Lung (tissue), 12 donors: ENCODE data around the gene PFDN6. TPM values are rescaled to one million over a fixed set of nuclear protein-coding genes. Genes with fewer than 3 reads are reported as not detected.
A peak's percentile ranks its signal among the peaks of the same experiment; 100 is the strongest.

Experiments used
- ATAC-seq: fragments of 200-7000 bp; cut with Tn5 transposase; one replicate; pipeline ENCODE4 v1.9.1; 2020; ENCODE audit warnings: moderate number of reproducible peaks; ENCODE audit not compliant: insufficient read depth, low FRiP score
- DNase-seq, 3 donors: peaks; one replicate each; pipeline ENCODE4 v3.0.0-alpha.2; 2013 to 2017
- H3K27ac ChIP-seq, 2 donors: one replicate each; pipeline ENCODE4 v1.5.1; 2013; ENCODE audit warnings: mild to moderate bottlenecking in 2 of 2, moderate library complexity in 2 of 2, control low read depth in 1 of 2, inconsistent platforms in 1 of 2, low read depth in 1 of 2, low read length in 1 of 2
- H3K27me3 ChIP-seq, 3 donors: one replicate each; pipeline ENCODE4 v1.5.1; 2013; ENCODE audit warnings: low read length in 2 of 3; ENCODE audit not compliant: control insufficient read depth in 3 of 3, insufficient read depth in 3 of 3
- H3K36me3 ChIP-seq, 4 donors: one replicate each; pipeline ENCODE4 v1.5.1; 2013; ENCODE audit warnings: low read length in 4 of 4, mild to moderate bottlenecking in 1 of 4, moderate library complexity in 1 of 4; ENCODE audit not compliant: control insufficient read depth in 4 of 4, insufficient read depth in 4 of 4
- H3K4me1 ChIP-seq, 5 donors: one replicate each; pipeline ENCODE4 v1.5.1; 2013; ENCODE audit warnings: low read length in 5 of 5, mild to moderate bottlenecking in 2 of 5, moderate library complexity in 1 of 5; ENCODE audit not compliant: control insufficient read depth in 5 of 5, insufficient read depth in 5 of 5
- H3K4me3 ChIP-seq: one replicate; pipeline ENCODE4 v1.5.1; 2013; ENCODE audit warnings: mild to moderate bottlenecking, control low read depth, moderate library complexity
- H3K9ac ChIP-seq, 2 donors: one replicate each; pipeline ENCODE4 v1.5.1; 2013; ENCODE audit warnings: low read length in 2 of 2, control low read depth in 1 of 2; ENCODE audit not compliant: insufficient read depth in 1 of 2
- H3K9me3 ChIP-seq, 4 donors: one replicate each; pipeline ENCODE4 v1.5.1; 2013; ENCODE audit warnings: low read length in 3 of 4, mild to moderate bottlenecking in 1 of 4, moderate library complexity in 1 of 4; ENCODE audit not compliant: control insufficient read depth in 4 of 4, insufficient read depth in 3 of 4
- WGBS, 2 donors: extraction: QIAGEN DNeasy Blood & Tissue Kit; methylation state at CpG; one replicate each; pipeline ENCODE4 v1.1.7; 2013; 5-methylcytosine and 5-hydroxymethylcytosine counted together
- polyA plus RNA-seq, 2 donors: library from polyadenylated mRNA; stranded (reverse); fragments of 200-250 nt; gene quantifications; one replicate each; pipeline ENCODE4 v1.2.1, GENCODE V29; 2013
- total RNA-seq, 2 donors: library from RNA; depleted of rRNA in 1 of 2; stranded (reverse); fragments of >200 nt in 1 of 2; gene quantifications; one replicate each; pipeline ENCODE4 v1.2.1, GENCODE V29; 2014 to 2021
- TF ChIP-seq, protein P1 (sequence below): IDR thresholded peaks from 2 replicates; pipeline ENCODE4 v1.5.1; 2012; ENCODE audit warnings: mild to moderate bottlenecking; ENCODE audit errors: control extremely low read depth, extremely low read depth
- donor health status: control.
- donor health status: control.
- donor health status: Bipolar disorder and iron deficiency.
- donor health status: healthy.
- donor health status: DM: yes; HTN: yes; CAD: no.

PFDN6 gene
- total and polyA plus RNA-seq, 4 donors, result 21.8 to 377 (median 77.7) TPM

- Histone ChIP-seq H3K27ac (peak overlapping the region in 1 of 2 donors; percentile 89), H3K9me3 (no peaks in the 10 kb centered on the region), H3K36me3 (peaks cover 9 to 40% (median 24%) of the 10 kb centered on the region in 4 donors), H3K4me1 (peaks cover 5 to 33% (median 16%) of the 10 kb centered on the region in 5 donors), H3K27me3 (no peaks in the 10 kb centered on the region), H3K4me3 (no peak overlapping the region), H3K9ac (no peak overlapping the region)
- TF ChIP-seq, protein P1, sequence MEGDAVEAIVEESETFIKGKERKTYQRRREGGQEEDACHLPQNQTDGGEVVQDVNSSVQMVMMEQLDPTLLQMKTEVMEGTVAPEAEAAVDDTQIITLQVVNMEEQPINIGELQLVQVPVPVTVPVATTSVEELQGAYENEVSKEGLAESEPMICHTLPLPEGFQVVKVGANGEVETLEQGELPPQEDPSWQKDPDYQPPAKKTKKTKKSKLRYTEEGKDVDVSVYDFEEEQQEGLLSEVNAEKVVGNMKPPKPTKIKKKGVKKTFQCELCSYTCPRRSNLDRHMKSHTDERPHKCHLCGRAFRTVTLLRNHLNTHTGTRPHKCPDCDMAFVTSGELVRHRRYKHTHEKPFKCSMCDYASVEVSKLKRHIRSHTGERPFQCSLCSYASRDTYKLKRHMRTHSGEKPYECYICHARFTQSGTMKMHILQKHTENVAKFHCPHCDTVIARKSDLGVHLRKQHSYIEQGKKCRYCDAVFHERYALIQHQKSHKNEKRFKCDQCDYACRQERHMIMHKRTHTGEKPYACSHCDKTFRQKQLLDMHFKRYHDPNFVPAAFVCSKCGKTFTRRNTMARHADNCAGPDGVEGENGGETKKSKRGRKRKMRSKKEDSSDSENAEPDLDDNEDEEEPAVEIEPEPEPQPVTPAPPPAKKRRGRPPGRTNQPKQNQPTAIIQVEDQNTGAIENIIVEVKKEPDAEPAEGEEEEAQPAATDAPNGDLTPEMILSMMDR, result no peak
- no peak for DNase-seq
- no peak for ATAC-seq
- WGBS, 2 donors, result 80 to 86% methylated on average over 9 of the region's 9 CpGs
Observed at GRCh38 chr6:33278392-33278741, 11.0 kb upstream of the PFDN6 start.

GRCh38 chr6:33278810-33279209, 10.6 kb upstream of the PFDN6 start:
- Histone ChIP-seq H3K27ac (peak overlapping the region in 1 of 2 donors; percentile 21), H3K36me3 (peaks cover 9 to 40% (median 21%) of the 10 kb centered on the region in 4 donors), H3K4me1 (peaks cover 4 to 29% (median 16%) of the 10 kb centered on the region in 5 donors), H3K9ac (no peak overlapping the region), H3K27me3 (no peaks in the 10 kb centered on the region), H3K4me3 (no peak overlapping the region), H3K9me3 (no peaks in the 10 kb centered on the region)
- TF ChIP-seq, protein P1, result no peak
- 92 to 96% methylated on average over 3 of the region's 3 CpGs for WGBS, 2 donors
- no peak for ATAC-seq
- no peak for DNase-seq

DNA sequence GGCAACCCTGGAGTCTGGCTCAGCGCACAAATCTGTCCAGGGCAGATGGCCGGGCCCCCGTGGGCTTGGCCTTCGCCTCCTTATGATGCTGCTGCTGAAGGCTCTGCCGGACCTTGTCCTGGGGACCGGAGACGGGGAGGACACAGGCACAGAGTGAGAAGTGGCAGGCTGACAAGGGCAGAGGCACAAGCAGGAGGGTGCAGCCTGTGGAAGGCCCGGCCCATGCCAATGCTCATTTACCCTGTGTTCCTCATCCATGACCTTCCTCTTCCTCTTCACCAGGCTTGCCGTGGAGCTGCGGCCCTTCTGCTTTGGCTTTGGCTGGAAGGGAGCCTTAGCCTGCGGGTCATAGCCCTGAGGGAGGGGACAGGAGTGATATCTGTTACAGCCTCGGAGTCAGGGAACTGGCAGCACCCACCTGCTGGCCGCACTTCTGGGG, 10.1 kb upstream of the PFDN6 start:
- 77 to 79% methylated on average over 13 of the region's 13 CpGs for WGBS, 2 donors
- Histone ChIP-seq H3K4me1 (peaks cover 4 to 25% (median 12%) of the 10 kb centered on the region in 5 donors), H3K4me3 (no peak overlapping the region), H3K9me3 (no peaks in the 10 kb centered on the region), H3K27me3 (no peaks in the 10 kb centered on the region), H3K27ac (no peak overlapping the region), H3K36me3 (peaks cover 9 to 38% (median 18%) of the 10 kb centered on the region in 4 donors), H3K9ac (no peak overlapping the region)
- TF ChIP-seq, protein P1, result no peak
- ATAC-seq (no peak), DNase-seq (no peak)

DNA sequence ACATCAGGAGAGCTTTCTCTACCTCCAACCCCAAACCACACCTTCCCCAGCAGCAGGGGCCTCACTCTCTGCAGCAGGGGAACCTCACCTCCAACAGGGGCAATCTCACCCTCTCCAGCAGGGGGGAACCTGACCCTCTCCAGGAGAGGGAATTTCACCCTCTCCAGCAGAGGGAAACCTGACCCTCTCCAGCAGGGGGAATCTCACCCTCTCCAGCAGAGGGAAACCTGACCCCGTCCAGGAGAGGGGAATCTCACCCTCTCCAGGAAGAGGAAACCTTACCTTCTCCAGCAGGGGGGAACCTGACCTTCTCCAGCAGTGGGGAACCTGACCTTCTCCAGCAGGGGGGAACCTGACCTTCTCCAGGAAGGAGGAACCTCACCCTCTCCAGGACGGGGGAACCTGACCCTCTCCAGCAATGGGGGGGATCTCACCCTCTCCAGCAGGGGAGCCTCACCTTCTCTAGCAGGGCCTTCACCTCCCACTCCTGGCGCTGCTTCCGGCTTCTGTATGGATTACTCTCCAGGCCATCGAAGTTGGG, 9.4 kb upstream of the PFDN6 start:
- Histone ChIP-seq H3K27me3 (no peaks in the 10 kb centered on the region), H3K4me1 (peaks cover 4 to 17% (median 6%) of the 10 kb centered on the region in 5 donors), H3K9me3 (peaks cover 0 to 1% (median 0%) of the 10 kb centered on the region in 4 donors), H3K4me3 (no peak overlapping the region), H3K27ac (no peak overlapping the region), H3K36me3 (peaks cover 9 to 38% (median 15%) of the 10 kb centered on the region in 4 donors), H3K9ac (no peak overlapping the region)
- ATAC-seq (no peak), DNase-seq (peak in 1 of 3 donors; percentile 12)
- TF ChIP-seq, protein P1, result no peak
- 60 to 63% methylated on average over 4 to 5 of the region's 5 CpGs for WGBS, 2 donors
